Measurements from ENCODE around the gene ASTN2.
A peak's percentile ranks its signal among the peaks of the same experiment; 100 is the strongest.

The ASTN2 gene

DNA sequence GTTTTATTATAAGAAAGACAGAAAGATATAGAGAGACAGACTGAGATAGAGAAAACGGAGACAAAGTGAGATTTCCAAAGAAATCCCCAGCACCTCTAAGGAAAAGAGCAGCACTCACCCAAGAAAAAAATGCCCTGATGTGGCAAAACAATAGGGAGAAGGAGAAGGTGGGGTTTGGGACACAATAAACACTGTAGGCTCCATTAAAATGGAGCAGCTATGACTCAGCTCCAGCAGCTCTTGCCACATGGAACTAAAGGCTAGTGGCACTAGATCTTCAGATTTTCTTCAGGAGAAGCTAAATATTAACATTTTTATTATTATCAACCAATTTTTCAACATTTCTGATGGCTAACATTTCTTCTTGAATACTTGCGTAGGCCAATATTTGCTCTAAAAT is 406.0 kb downstream of the ASTN2 start:
- Histone ChIP-seq H3K36me3 (ENCODE audit: insufficient read depth, insufficient read length, low read length) (no peaks in the 10 kb centered on the region), H3K9me3 (ENCODE audit: insufficient read depth, low read length) (no peaks in the 10 kb centered on the region), H3K9ac (ENCODE audit: insufficient read length, low read depth) (no peak overlapping the region), H3K27me3 (ENCODE audit: insufficient read depth, insufficient read length) (no peaks in the 10 kb centered on the region), H3K4me3 (ENCODE audit: insufficient read length, low read depth) (no peak overlapping the region), H3K4me1 (ENCODE audit: insufficient read depth, insufficient read length) (no peaks in the 10 kb centered on the region)
- TF ChIP-seq ZNF274 (IDR thresholded peaks at IDR 0.05; ENCODE audit: low read depth, low read length), result no peak
- peak; percentile 25 for DNase-seq (ENCODE audit: low read depth, low spot score)

DNA sequence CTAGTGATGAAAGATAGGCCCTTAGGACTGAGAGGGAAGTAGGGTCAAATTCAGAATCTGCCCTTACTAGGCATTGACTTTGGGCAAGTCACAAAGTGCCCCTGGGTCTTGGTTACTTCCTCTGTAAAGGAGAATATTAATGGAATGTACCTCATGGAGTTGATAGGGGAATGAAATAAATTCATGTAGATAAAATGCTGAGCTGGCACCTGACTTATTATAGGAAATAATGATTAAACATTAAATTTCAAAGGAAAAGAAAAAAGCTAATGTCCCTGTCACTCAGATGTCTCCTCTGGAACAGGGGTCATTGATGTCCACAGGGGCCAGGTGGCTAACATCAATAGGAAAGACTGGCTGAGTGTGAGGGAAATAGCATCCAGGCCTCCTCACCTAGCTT is 406.4 kb downstream of the ASTN2 start:
- Histone ChIP-seq H3K9me3 (ENCODE audit: insufficient read depth, low read length) (no peaks in the 10 kb centered on the region), H3K4me1 (ENCODE audit: insufficient read depth, insufficient read length) (no peaks in the 10 kb centered on the region), H3K4me3 (ENCODE audit: insufficient read length, low read depth) (no peak overlapping the region), H3K36me3 (ENCODE audit: insufficient read depth, insufficient read length, low read length) (no peaks in the 10 kb centered on the region), H3K27me3 (ENCODE audit: insufficient read depth, insufficient read length) (no peaks in the 10 kb centered on the region), H3K9ac (ENCODE audit: insufficient read length, low read depth) (no peak overlapping the region)
- TF ChIP-seq ZNF274 (IDR thresholded peaks at IDR 0.05; ENCODE audit: low read depth, low read length), result no peak
- TF ChIP-seq SUZ12 (IDR thresholded peaks at IDR 0.05; ENCODE audit: extremely low read depth, insufficient read depth, insufficient read length), result no peak
- no peak for TF ChIP-seq YY1 (IDR thresholded peaks at IDR 0.05; ENCODE audit: insufficient read depth, insufficient read length)
- no peak for DNase-seq (ENCODE audit: low read depth, low spot score)

GRCh38 chr9:117002686-117003085 is 412.2 kb downstream of the ASTN2 start:
- no peak overlapping the region for H3K9ac ChIP-seq (ENCODE audit: insufficient read length, low read depth)
- H3K4me3 ChIP-seq (ENCODE audit: insufficient read length, low read depth), result no peak overlapping the region
- no peaks in the 10 kb centered on the region for H3K4me1 ChIP-seq (ENCODE audit: insufficient read depth, insufficient read length)
- TF ChIP-seq SUZ12 (IDR thresholded peaks at IDR 0.05; ENCODE audit: extremely low read depth, insufficient read depth, insufficient read length), result no peak
- TF ChIP-seq YY1 (IDR thresholded peaks at IDR 0.05; ENCODE audit: insufficient read depth, insufficient read length), result no peak
- no peak for TF ChIP-seq ZNF274 (IDR thresholded peaks at IDR 0.05; ENCODE audit: low read depth, low read length)
- no peak for DNase-seq (ENCODE audit: low read depth, low spot score)
- no peaks in the 10 kb centered on the region for H3K27me3 ChIP-seq (ENCODE audit: insufficient read depth, insufficient read length)
- no peaks in the 10 kb centered on the region for H3K9me3 ChIP-seq (ENCODE audit: insufficient read depth, low read length)
- no peaks in the 10 kb centered on the region for H3K36me3 ChIP-seq (ENCODE audit: insufficient read depth, insufficient read length, low read length)

- Histone ChIP-seq H3K36me3 (ENCODE audit: insufficient read depth, insufficient read length, low read length) (no peaks in the 10 kb centered on the region), H3K27me3 (ENCODE audit: insufficient read depth, insufficient read length) (no peaks in the 10 kb centered on the region), H3K9me3 (ENCODE audit: insufficient read depth, low read length) (no peaks in the 10 kb centered on the region), H3K4me3 (ENCODE audit: insufficient read length, low read depth) (no peak overlapping the region), H3K9ac (ENCODE audit: insufficient read length, low read depth) (no peak overlapping the region), H3K4me1 (ENCODE audit: insufficient read depth, insufficient read length) (no peaks in the 10 kb centered on the region)
- TF ChIP-seq SUZ12 (IDR thresholded peaks at IDR 0.05; ENCODE audit: extremely low read depth, insufficient read depth, insufficient read length) (no peak), ZNF274 (IDR thresholded peaks at IDR 0.05; ENCODE audit: low read depth, low read length) (no peak), YY1 (IDR thresholded peaks at IDR 0.05; ENCODE audit: insufficient read depth, insufficient read length) (no peak)
- no peak for DNase-seq (ENCODE audit: low read depth, low spot score)
Measured at GRCh38 chr9:117000834-117001233, 414.0 kb downstream of the ASTN2 start.

DNA sequence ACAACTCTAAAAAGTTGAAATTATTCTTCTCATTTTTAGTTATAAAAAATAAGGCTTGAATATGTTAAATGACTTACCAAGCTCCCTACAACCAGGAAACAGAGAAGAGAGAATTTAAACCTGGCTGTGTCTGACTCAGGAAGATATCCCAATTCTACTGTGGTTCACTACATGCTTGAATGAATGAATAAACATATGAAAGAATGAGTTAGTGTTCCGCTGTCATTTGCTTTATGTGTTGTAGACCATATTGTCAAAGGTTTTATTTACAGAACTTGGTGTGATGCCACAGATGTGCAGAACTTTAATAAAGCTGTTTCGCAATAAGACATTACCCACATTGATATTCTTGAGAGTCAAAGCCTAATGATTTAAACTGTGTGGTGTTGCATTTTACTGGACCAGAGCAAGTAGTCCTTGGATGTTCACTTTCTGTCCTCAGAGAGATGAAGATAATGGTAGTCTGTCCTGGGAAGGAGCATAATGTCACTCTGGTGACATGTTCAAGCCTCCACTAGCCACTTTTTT is 414.6 kb downstream of the ASTN2 start:
- Histone ChIP-seq H3K27me3 (ENCODE audit: insufficient read depth, insufficient read length) (no peaks in the 10 kb centered on the region), H3K36me3 (ENCODE audit: insufficient read depth, insufficient read length, low read length) (no peaks in the 10 kb centered on the region), H3K4me3 (ENCODE audit: insufficient read length, low read depth) (no peak overlapping the region), H3K9ac (ENCODE audit: insufficient read length, low read depth) (no peak overlapping the region), H3K4me1 (ENCODE audit: insufficient read depth, insufficient read length) (no peaks in the 10 kb centered on the region), H3K9me3 (ENCODE audit: insufficient read depth, low read length) (no peaks in the 10 kb centered on the region)
- no peak for DNase-seq (ENCODE audit: low read depth, low spot score)
- TF ChIP-seq ZNF274 (IDR thresholded peaks at IDR 0.05; ENCODE audit: low read depth, low read length), result no peak
- TF ChIP-seq SUZ12 (IDR thresholded peaks at IDR 0.05; ENCODE audit: extremely low read depth, insufficient read depth, insufficient read length), result no peak
- TF ChIP-seq YY1 (IDR thresholded peaks at IDR 0.05; ENCODE audit: insufficient read depth, insufficient read length), result no peak

GRCh38 chr9:116998305-116998704 is 416.6 kb downstream of the ASTN2 start:
- DNase-seq (ENCODE audit: low read depth, low spot score), result peak; percentile 23
- Histone ChIP-seq H3K36me3 (ENCODE audit: insufficient read depth, insufficient read length, low read length) (no peaks in the 10 kb centered on the region), H3K4me1 (ENCODE audit: insufficient read depth, insufficient read length) (no peaks in the 10 kb centered on the region), H3K4me3 (ENCODE audit: insufficient read length, low read depth) (no peak overlapping the region), H3K9ac (ENCODE audit: insufficient read length, low read depth) (no peak overlapping the region), H3K27me3 (ENCODE audit: insufficient read depth, insufficient read length) (no peaks in the 10 kb centered on the region), H3K9me3 (ENCODE audit: insufficient read depth, low read length) (no peaks in the 10 kb centered on the region)
- TF ChIP-seq SUZ12 (IDR thresholded peaks at IDR 0.05; ENCODE audit: extremely low read depth, insufficient read depth, insufficient read length) (no peak), ZNF274 (IDR thresholded peaks at IDR 0.05; ENCODE audit: low read depth, low read length) (no peak), YY1 (IDR thresholded peaks at IDR 0.05; ENCODE audit: insufficient read depth, insufficient read length) (no peak)

GRCh38 chr9:116992865-116993264 is 422.0 kb downstream of the ASTN2 start:
- no peak for TF ChIP-seq SUZ12 (IDR thresholded peaks at IDR 0.05; ENCODE audit: extremely low read depth, insufficient read depth, insufficient read length)
- TF ChIP-seq ZNF274 (IDR thresholded peaks at IDR 0.05; ENCODE audit: low read depth, low read length), result no peak
- TF ChIP-seq YY1 (IDR thresholded peaks at IDR 0.05; ENCODE audit: insufficient read depth, insufficient read length), result no peak

GRCh38 chr9:116991051-116991450 is 423.8 kb downstream of the ASTN2 start:
- Histone ChIP-seq H3K27me3 (ENCODE audit: insufficient read depth, insufficient read length) (no peaks in the 10 kb centered on the region), H3K9ac (ENCODE audit: insufficient read length, low read depth) (no peak overlapping the region), H3K36me3 (ENCODE audit: insufficient read depth, insufficient read length, low read length) (no peaks in the 10 kb centered on the region), H3K4me3 (ENCODE audit: insufficient read length, low read depth) (no peak overlapping the region), H3K9me3 (ENCODE audit: insufficient read depth, low read length) (no peaks in the 10 kb centered on the region), H3K4me1 (ENCODE audit: insufficient read depth, insufficient read length) (peaks cover 3% of the 10 kb centered on the region)
- no peak for DNase-seq (ENCODE audit: low read depth, low spot score)
- TF ChIP-seq SUZ12 (IDR thresholded peaks at IDR 0.05; ENCODE audit: extremely low read depth, insufficient read depth, insufficient read length) (no peak), ZNF274 (IDR thresholded peaks at IDR 0.05; ENCODE audit: low read depth, low read length) (no peak), YY1 (IDR thresholded peaks at IDR 0.05; ENCODE audit: insufficient read depth, insufficient read length) (no peak)

More at GRCh38 chr9:116992865-116993264, 422.0 kb downstream of the ASTN2 start:
- Histone ChIP-seq H3K4me1 (ENCODE audit: insufficient read depth, insufficient read length) (peaks cover 2% of the 10 kb centered on the region), H3K27me3 (ENCODE audit: insufficient read depth, insufficient read length) (no peaks in the 10 kb centered on the region), H3K36me3 (ENCODE audit: insufficient read depth, insufficient read length, low read length) (no peaks in the 10 kb centered on the region), H3K9ac (ENCODE audit: insufficient read length, low read depth) (no peak overlapping the region), H3K4me3 (ENCODE audit: insufficient read length, low read depth) (no peak overlapping the region), H3K9me3 (ENCODE audit: insufficient read depth, low read length) (no peaks in the 10 kb centered on the region)
- no peak for DNase-seq (ENCODE audit: low read depth, low spot score)

Data from NT2/D1 (cell line).